CD14-positive monocyte (primary cell): ENCODE data around the gene IP6K2. TPM values are rescaled to one million over a fixed set of nuclear protein-coding genes. Genes with fewer than 3 reads are reported as not detected.

Source experiments
- DNase-seq, 3 donors: peaks; one replicate each; pipeline ENCODE4 v3.0.0-alpha.2; 2011 to 2022
- H2AFZ ChIP-seq: 2 replicates; pipeline ENCODE4 v1.6.0; 2012; ENCODE audit warnings: mild to moderate bottlenecking, low read depth, low read length, inconsistent platforms; ENCODE audit not compliant: insufficient read depth, poor library complexity, severe bottlenecking
- H3K27ac ChIP-seq, 2 donors: 1 replicate in 1 of 2; 2 replicates in 1 of 2; pipeline ENCODE4 v1.5.1; 2012 to 2013; ENCODE audit warnings: low read length in 2 of 2, control low read depth in 1 of 2, inconsistent platforms in 1 of 2, low read depth in 1 of 2, mild to moderate bottlenecking in 1 of 2
- H3K27me3 ChIP-seq, 2 donors: one replicate each; pipeline versions ENCODE4 v1.6.0 to v1.6.1; 2011 to 2013; ENCODE audit warnings: low read length in 2 of 2; ENCODE audit not compliant: control insufficient read depth in 2 of 2, insufficient read depth in 2 of 2
- H3K36me3 ChIP-seq, 2 donors: replicated peaks in 1 of 2; 1 replicate in 1 of 2; 2 replicates in 1 of 2; pipeline versions ENCODE4 v1.5.1 to v1.6.1; 2012 to 2013; ENCODE audit warnings: low read length in 2 of 2, control low read depth in 1 of 2, inconsistent platforms in 1 of 2, mild to moderate bottlenecking in 1 of 2; ENCODE audit not compliant: insufficient read depth in 2 of 2, control insufficient read depth in 1 of 2
- H3K4me1 ChIP-seq, 2 donors: 1 replicate in 1 of 2; 2 replicates in 1 of 2; pipeline versions ENCODE4 v1.5.1 to v1.6.1; 2012 to 2013; ENCODE audit warnings: low read length in 2 of 2, control low read depth in 1 of 2, inconsistent platforms in 1 of 2, mild to moderate bottlenecking in 1 of 2, moderate library complexity in 1 of 2; ENCODE audit not compliant: insufficient read depth in 2 of 2, control insufficient read depth in 1 of 2
- H3K4me2 ChIP-seq: replicated peaks from 2 replicates; pipeline ENCODE3; 2012; ENCODE audit warnings: low read length, moderate library complexity, mild to moderate bottlenecking; ENCODE audit not compliant: poor library complexity, severe bottlenecking; ENCODE audit errors: extremely low read depth
- H3K4me3 ChIP-seq, 3 experiments: fragments of 200-600 bp in 1 of 3; sonication (generic) in 1 of 3; replicated peaks in 1 of 3; 1 replicate in 2 of 3; 2 replicates in 1 of 3; pipeline ENCODE4 v1.5.1; 2011 to 2013; ENCODE audit warnings: low read length in 3 of 3, mild to moderate bottlenecking in 3 of 3, control low read depth in 2 of 3, low read depth in 2 of 3, inconsistent platforms in 1 of 3, moderate library complexity in 1 of 3
- H3K79me2 ChIP-seq: 2 replicates; pipeline ENCODE4 v1.6.0; 2012; ENCODE audit warnings: mild to moderate bottlenecking, control low read depth, inconsistent platforms, low read length, moderate library complexity; ENCODE audit not compliant: insufficient read depth
- H3K9ac ChIP-seq: 2 replicates; pipeline ENCODE4 v1.6.0; 2017; ENCODE audit warnings: low read length, mild to moderate bottlenecking; ENCODE audit not compliant: insufficient read depth, poor library complexity, severe bottlenecking
- H3K9me3 ChIP-seq, 2 donors: replicated peaks in 1 of 2; 1 replicate in 1 of 2; 2 replicates in 1 of 2; pipeline versions ENCODE4 v1.5.1 to v1.6.1; 2012 to 2013; ENCODE audit warnings: low read length in 2 of 2, control low read depth in 1 of 2; ENCODE audit not compliant: control insufficient read depth in 1 of 2, insufficient read depth in 1 of 2
- H4K20me1 ChIP-seq: 2 replicates; pipeline ENCODE4 v1.6.0; 2012; ENCODE audit warnings: mild to moderate bottlenecking, low read length, control low read depth, moderate library complexity; ENCODE audit not compliant: insufficient read depth
- H3K27ac Mint-ChIP-seq, 7 donors: one replicate each; pipeline ENCODE4 v1.8.0; 2020; ENCODE audit warnings: mild to moderate bottlenecking in 7 of 7, mixed read lengths in 7 of 7, moderate library complexity in 6 of 7, inconsistent platforms in 2 of 7
- H3K27me3 Mint-ChIP-seq, 3 donors: one replicate each; pipeline ENCODE4 v1.8.0; 2021 to 2022; ENCODE audit warnings: low read depth in 3 of 3, mild to moderate bottlenecking in 3 of 3, mixed read lengths in 3 of 3, moderate library complexity in 3 of 3, inconsistent platforms in 1 of 3
- H3K36me3 Mint-ChIP-seq, 2 donors: one replicate each; pipeline ENCODE4 v1.8.0; 2020; ENCODE audit warnings: mixed read lengths in 2 of 2, inconsistent platforms in 1 of 2, mild to moderate bottlenecking in 1 of 2
- H3K4me1 Mint-ChIP-seq: one replicate; pipeline ENCODE4 v1.8.0; 2020; ENCODE audit warnings: mild to moderate bottlenecking, mixed read lengths
- H3K4me3 Mint-ChIP-seq, 2 donors: one replicate each; pipeline ENCODE4 v1.8.0; 2020; ENCODE audit warnings: mild to moderate bottlenecking in 2 of 2, mixed read lengths in 2 of 2, moderate library complexity in 1 of 2
- H3K9me3 Mint-ChIP-seq, 7 donors: one replicate each; pipeline ENCODE4 v1.8.0; 2020 to 2022; ENCODE audit warnings: mixed read lengths in 7 of 7, mild to moderate bottlenecking in 6 of 7, moderate library complexity in 6 of 7, inconsistent platforms in 2 of 7
- CTCF ChIP-seq: fragments of 200-600 bp; IDR thresholded peaks from one replicate; pipeline ENCODE4 v1.8.0; 2022; ENCODE audit warnings: antibody characterized with exemption, mild to moderate bottlenecking
- WGBS: methylation state at CpG from one replicate; pipeline ENCODE4 v1.1.5; 2013; ENCODE audit warnings: missing lambda C conversion rate; ENCODE audit not compliant: insufficient coverage; 5-methylcytosine and 5-hydroxymethylcytosine counted together
- intact Hi-C, 2 donors: fragments of 100-400 bp; cut with micrococcal nuclease; formaldehyde crosslinking; loops; one replicate each; pipeline versions ENCODE4 v1.15.0 to v1.15.1; 2023
- polyA plus RNA-seq, 3 donors: library from polyadenylated mRNA; depleted of rRNA in 1 of 3; unstranded in 2 of 3; stranded (reverse) in 1 of 3; fragments of 300-500 nt in 2 of 3; fragments of >200 nt in 1 of 3; fragmentation: Illumina TruSeq in 2 of 3; gene quantifications; 1 replicate in 2 of 3; 2 replicates in 1 of 3; pipeline ENCODE4 v1.2.3, GENCODE V29; 2012 to 2021

IP6K2 gene
- polyA plus RNA-seq, 3 donors: 16.5 to 53.8 (median 18.7) TPM

GRCh38 chr3:48716508-48716981 lies 476 bp downstream of the IP6K2 start:
- peaks cover 10 to 31% of the 10 kb centered on the region in 2 donors for H3K36me3 ChIP-seq
- DNase-seq: no peak
- H3K9ac ChIP-seq: peak overlapping the region; percentile 95
- peaks cover 55% of the 10 kb centered on the region for H3K79me2 ChIP-seq
- no peaks in the 10 kb centered on the region for H3K9me3 ChIP-seq
- H3K4me2 ChIP-seq: peak overlapping the region; percentile 78
- H4K20me1 ChIP-seq: peaks cover 23% of the 10 kb centered on the region
- peak overlapping the region; percentile 87 to 99 (median 91) for H3K4me3 ChIP-seq
- peaks cover 5 to 9% (median 6%) of the 10 kb centered on the region in 3 donors for H3K27me3 Mint-ChIP-seq
- intact Hi-C loops: loop anchor here in 1 of 2 donors (10.0 kb wide), 1 partner anchor 208 kb away; no protein-coding TSS in a partner anchor
- H3K36me3 Mint-ChIP-seq: peaks cover 14 to 27% of the 10 kb centered on the region in 2 donors
- no peaks in the 10 kb centered on the region for H3K27me3 ChIP-seq
- peaks cover 10 to 29% of the 10 kb centered on the region in 2 donors for H3K4me1 ChIP-seq
- H3K4me3 Mint-ChIP-seq: peak overlapping the region; percentile 99
- H2AFZ ChIP-seq: peak overlapping the region; percentile 90
- H3K4me1 Mint-ChIP-seq: peaks cover 25% of the 10 kb centered on the region
- TF ChIP-seq CTCF: no peak
- H3K27ac Mint-ChIP-seq: peak overlapping the region; percentile 95 to 99 (median 97)
- WGBS: 0% methylated on average over 10 of the region's 16 CpGs
- peak overlapping the region; percentile 67 to 92 for H3K27ac ChIP-seq
- H3K9me3 Mint-ChIP-seq: no peaks in the 10 kb centered on the region

- Histone ChIP-seq H4K20me1 (peaks cover 36% of the 10 kb centered on the region), H3K4me2 (peak overlapping the region; percentile 78), H3K9ac (no peak overlapping the region), H3K79me2 (peaks cover 67% of the 10 kb centered on the region), H3K36me3 (peaks cover 20 to 44% of the 10 kb centered on the region in 2 donors), H3K27ac (no peak overlapping the region), H3K4me1 (peaks cover 10 to 29% of the 10 kb centered on the region in 2 donors), H3K4me3 (peak overlapping the region in 1 of 3 experiments; percentile 99), H3K9me3 (no peaks in the 10 kb centered on the region), H2AFZ (no peak overlapping the region), H3K27me3 (no peaks in the 10 kb centered on the region)
- peaks cover 23 to 40% of the 10 kb centered on the region in 2 donors for H3K36me3 Mint-ChIP-seq
- no peak for TF ChIP-seq CTCF
- DNase-seq: no peak
- H3K9me3 Mint-ChIP-seq: no peaks in the 10 kb centered on the region
- intact Hi-C loops: loop anchor here in 1 of 2 donors (10.0 kb wide), 1 partner anchor 210 kb away; no protein-coding TSS in a partner anchor
- peaks cover 25% of the 10 kb centered on the region for H3K4me1 Mint-ChIP-seq
- H3K27ac Mint-ChIP-seq: peak overlapping the region in 3 of 7 donors; percentile 42 to 82 (median 76)
- peaks cover 2 to 9% (median 3%) of the 10 kb centered on the region in 3 donors for H3K27me3 Mint-ChIP-seq
- H3K4me3 Mint-ChIP-seq: peak overlapping the region in 1 of 2 donors; percentile 55
Observed at GRCh38 chr3:48715174-48715800, 1.7 kb downstream of the IP6K2 start.
